Fibroblast of gingiva (primary cell): ENCODE results near the gene MZT2B.
"Not testable (repeated sequence)": the region's sequence is repeated elsewhere in the genome, so short reads cannot be mapped to it uniquely, and the experiment has no call there.

Source experiments
- DNase-seq: peaks from one replicate; pipeline ENCODE4 v3.0.0-alpha.2; 2011; ENCODE audit warnings: low read depth

MZT2B gene, protein sequence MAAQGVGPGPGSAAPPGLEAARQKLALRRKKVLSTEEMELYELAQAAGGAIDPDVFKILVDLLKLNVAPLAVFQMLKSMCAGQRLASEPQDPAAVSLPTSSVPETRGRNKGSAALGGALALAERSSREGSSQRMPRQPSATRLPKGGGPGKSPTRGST

GRCh38 chr2:130181880-130182682 is at the start of gene MZT2B:
Gene MZT2B, plus strand, starts transcription at chr2:130182262. Its CDS starts 21 bp downstream, at chr2:130182283.
- DNase-seq: peak; percentile 79

- DNase-seq: peak; percentile 0
Measured at GRCh38 chr2:130135692-130136541, 46.1 kb upstream of the MZT2B start.

GRCh38 chr2:130136546-130136945 is 45.5 kb upstream of the MZT2B start:
- not testable (repeated sequence) for DNase-seq

DNA sequence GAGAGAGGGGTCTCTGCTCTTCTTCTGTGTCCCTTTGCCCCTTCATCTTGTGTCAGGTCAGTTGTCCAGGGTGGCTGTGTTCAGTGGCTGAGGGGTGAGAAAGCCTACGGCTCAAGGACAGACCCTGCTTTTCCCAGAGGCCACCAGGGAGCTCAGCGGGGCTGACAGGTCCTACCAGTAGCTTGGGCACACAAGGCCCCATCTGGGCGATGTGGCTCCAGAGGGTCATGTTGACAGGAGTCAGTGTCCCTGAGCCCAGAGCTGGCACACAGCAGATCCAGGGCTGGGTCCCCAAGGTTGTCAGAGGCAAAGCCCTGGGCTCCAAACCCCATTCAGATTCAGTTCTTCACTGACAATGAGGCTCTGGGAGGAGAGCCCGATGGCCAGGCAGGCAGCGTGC is 44.9 kb upstream of the MZT2B start:
- DNase-seq: not testable (repeated sequence)

DNA sequence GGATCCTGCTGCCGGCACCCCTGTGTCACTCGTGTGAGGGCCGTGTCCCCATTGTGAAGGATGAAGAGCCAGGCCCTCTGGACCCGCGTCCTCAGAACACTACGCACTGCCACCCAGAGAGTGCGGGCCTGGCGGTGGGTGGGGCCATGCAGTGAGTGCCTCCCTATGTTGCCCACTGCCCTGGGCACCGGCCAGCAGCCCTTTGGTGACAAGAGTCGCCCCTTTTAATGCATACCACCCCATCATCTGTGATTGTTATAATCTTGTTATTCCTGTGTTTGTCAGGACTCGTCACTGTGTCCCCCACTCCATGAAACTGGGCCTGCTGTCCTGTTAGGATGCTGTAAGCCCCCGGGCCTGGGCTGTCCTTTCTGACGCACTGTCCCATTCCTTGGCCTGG is 43.7 kb upstream of the MZT2B start:
- DNase-seq: not testable (repeated sequence)

DNA sequence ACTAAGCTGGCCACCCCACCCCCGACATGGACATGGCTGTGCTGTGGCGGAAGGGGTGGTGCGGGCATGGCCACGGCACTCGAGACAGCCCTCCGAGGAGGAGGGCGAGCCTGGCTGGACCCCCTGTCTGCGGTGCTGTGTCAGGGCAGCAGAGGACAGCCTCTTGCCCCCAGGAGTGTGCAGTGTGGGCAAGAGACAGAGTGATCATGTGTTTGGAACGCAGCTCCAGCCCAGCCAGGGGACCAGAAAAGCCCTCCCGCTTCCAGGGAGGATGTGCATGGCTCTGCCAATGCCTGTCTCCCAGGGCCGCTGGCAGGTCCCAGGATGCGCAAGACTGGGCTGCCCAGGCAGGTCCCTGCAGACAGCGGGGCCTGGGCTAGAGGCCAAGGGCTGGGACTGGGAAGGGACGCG is 43.2 kb upstream of the MZT2B start:
- DNase-seq: not testable (repeated sequence)

DNA sequence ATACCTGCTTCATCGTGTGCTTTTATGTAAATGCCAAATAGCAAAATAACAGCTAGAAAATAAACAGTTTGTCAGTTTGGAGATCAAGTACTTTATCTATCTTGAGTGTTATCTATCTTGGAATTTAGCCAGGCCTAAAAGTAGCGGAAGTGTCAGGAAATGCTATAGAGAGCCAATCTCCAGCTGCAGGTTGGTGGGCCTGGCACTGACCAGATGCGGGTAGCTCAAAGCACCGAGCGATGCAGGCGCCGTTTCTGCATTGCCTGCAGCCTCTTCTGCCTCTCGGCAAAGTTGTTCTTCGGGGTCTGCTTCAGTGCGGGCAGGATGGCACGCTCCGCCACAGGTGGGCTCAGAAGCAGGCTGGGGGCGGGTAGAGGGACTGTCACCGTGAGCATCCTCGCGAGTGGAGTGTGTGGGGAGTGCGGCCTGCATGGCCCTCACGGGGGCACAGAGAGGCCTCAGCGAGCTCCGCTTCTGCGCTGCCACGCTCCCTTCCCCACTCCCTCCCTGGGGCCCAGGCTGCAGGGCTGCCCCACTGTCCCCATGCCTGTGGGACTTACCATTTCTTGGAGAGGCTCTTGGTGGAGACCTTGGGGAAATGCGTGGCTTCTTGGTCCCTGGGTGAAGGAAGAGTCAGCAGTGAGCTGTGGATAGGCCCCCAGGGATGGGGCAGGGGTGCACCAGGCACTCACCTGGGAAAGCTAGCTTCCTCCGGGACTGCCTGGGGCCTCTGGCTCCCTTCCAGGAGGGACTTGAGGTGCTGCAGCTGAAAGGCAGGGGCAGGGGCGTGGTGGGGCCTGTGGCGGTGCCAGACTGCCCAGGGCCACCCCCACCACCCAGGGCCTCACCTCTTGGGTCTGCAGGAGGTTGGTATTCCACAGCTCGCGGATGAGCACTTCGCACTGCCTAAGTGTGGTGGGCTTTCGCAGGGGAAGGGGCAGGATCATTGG is 42.5 kb upstream of the MZT2B start:
- DNase-seq: not testable (repeated sequence)

- DNase-seq: not testable (repeated sequence)
Measured at GRCh38 chr2:130140516-130140915, 41.5 kb upstream of the MZT2B start.

DNA sequence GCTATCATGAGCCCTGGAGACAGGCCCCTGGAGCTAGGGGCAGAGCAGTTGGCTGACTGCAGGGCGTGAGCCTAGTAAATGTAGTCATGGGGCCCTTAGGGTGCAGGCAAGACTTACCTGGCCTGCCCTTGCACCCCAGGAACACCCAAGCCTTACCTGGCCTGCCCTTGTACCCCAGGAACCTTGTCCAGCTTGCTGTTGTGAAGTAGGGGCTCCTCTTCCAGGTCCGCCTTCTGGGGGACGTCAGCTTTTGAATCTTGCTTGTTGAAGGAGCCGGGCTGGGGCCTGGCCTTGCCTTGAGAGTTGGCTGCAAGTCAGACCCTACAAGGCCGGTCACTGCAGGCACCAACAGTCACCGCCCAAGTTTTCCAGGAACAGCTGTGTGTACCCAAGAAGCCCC is 41.1 kb upstream of the MZT2B start:
- DNase-seq: not testable (repeated sequence)

DNA sequence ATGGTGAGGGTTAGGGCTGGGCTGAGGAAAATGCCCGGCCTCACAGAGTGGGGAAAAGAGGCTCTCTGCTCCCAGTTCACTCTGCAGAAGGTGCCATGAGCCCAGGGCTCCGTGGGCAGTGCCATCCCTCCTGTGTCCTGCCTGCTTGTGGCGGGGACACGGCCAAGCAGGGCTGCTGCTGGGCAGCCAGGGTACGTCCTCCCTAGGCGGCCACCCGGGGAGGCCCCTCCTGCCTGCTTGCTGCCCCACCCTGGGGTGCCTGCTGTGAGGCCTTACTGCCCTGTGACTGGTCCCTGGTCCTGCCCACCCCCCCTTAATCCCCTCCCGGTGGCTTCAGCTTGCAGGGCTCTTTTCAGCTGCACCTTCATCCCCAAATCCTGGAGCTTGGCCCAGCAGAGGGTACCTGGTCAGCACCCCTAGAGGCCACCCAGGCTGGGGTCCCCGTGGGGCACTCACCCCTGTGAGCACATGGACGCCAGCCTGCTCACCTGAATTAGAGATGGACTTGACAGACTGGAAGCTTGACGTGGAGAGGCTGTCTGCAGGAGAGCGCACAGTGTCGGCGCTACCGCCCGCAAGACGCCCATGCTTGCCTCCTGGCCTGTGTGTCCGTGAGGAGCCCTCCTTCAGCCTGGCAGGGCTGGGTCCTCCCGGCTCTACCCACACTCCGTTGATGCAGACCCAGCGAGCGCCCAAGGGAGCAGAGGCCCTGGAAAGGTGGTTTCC is 40.3 kb upstream of the MZT2B start:
- not testable (repeated sequence) for DNase-seq

DNA sequence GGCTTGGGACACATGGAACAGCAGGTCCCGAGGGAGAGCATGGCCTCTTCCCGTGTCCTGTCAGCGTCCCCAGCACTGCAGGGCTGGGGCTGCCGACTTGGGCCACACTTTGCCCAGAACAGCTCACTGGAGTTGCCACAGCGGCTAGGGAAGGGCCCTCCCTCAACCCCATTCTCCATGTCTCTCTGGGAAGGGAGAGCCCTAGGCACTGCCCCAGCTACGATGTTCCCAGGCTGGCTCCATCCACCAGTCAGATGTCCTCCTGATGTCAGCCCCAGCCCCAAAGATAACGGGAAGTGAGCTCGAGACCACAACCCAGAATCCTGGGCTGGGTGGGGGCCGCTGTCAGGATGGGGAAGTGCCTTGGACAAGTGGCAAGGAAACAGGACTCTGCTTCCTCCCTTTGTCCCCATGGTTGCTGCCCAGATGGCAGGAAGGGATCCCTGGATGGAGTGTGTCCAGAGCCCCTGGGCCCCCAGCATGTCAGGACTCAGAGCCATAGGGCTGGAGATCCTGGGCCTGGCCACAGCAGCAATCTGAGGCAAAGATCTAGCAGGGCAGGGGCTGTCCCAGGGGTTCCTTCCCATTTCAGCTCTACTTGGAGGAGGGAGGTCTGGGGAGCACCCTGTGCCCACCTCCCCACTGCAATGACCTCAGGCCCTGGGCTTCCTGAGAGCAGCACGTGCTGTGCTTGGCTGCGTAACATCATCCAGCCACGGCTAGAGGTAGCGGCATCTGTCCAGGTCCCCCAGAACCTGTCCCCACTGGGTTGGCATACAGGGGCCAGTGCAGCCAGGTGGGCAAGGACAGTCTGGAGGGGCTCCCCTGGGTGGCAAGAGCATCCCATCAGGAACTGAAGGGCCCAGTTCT is 39.4 kb upstream of the MZT2B start:
- not testable (repeated sequence) for DNase-seq

GRCh38 chr2:130143266-130144039 is 38.6 kb upstream of the MZT2B start:
- not testable (repeated sequence) for DNase-seq

GRCh38 chr2:130145006-130145414 is 37.1 kb upstream of the MZT2B start, which contains the start of gene CCDC74B:
Gene CCDC74B, minus strand, starts transcription at chr2:130145112. Its CDS starts 116 bp downstream, at chr2:130144996.
- peak; percentile 25 for DNase-seq

GRCh38 chr2:130148515-130148914 is 33.5 kb upstream of the MZT2B start:
- DNase-seq: not testable (repeated sequence)

- no peak for DNase-seq
Measured at GRCh38 chr2:130150181-130151144, 31.6 kb upstream of the MZT2B start.

DNA sequence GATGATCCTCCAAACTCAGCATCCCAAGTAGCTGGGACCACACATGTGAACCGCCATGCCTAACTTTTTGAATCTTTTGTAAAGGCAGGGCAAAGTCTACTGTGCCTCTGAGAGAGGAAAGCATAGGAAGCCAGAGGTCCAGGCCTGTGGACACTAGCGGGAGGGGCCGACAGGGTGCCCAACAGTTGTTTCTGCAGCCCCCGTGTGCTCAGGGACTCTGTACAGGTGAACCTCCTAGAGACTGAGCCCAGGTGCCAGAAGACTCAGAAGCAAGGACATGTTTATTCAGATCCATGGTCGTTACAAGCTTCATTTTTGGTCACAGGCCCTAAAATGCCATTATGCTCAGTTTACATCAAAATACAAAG is 30.9 kb upstream of the MZT2B start:
- not testable (repeated sequence) for DNase-seq

GRCh38 chr2:130152136-130152815 is 29.8 kb upstream of the MZT2B start:
- not testable (repeated sequence) for DNase-seq
